Fibroblast of lung (primary cell): ENCODE data around the gene PAX2. TPM values are rescaled to one million over a fixed set of nuclear protein-coding genes. Genes with fewer than 3 reads are reported as not detected.

Source experiments
- DNase-seq, 2 donors: peaks; one replicate each; pipeline versions ENCODE4 v3.0.0 to v3.0.0-alpha.2; 2010; ENCODE audit warnings: low read depth in 2 of 2
- H2AFZ ChIP-seq: 2 replicates; pipeline ENCODE4 v1.5.1; 2012; ENCODE audit warnings: low read length, control low read depth, inconsistent platforms
- H3K27ac ChIP-seq: 2 replicates; pipeline ENCODE4 v1.5.1; 2011; ENCODE audit warnings: low read length, control low read depth; ENCODE audit not compliant: insufficient read depth
- H3K27me3 ChIP-seq: 2 replicates; pipeline ENCODE4 v1.5.1; 2011; ENCODE audit warnings: mild to moderate bottlenecking, low read length; ENCODE audit not compliant: control insufficient read depth, insufficient read depth
- H3K36me3 ChIP-seq: 2 replicates; pipeline ENCODE4 v1.5.1; 2011; ENCODE audit warnings: low read length; ENCODE audit not compliant: control insufficient read depth, insufficient read depth
- H3K4me1 ChIP-seq: 2 replicates; pipeline ENCODE4 v1.5.1; 2011; ENCODE audit warnings: low read length; ENCODE audit not compliant: control insufficient read depth, insufficient read depth; ENCODE audit errors: extremely low read depth
- H3K4me2 ChIP-seq: 2 replicates; pipeline ENCODE4 v1.5.1; 2011; ENCODE audit warnings: low read length, control low read depth; ENCODE audit not compliant: insufficient read depth; ENCODE audit errors: extremely low read depth
- H3K4me3 ChIP-seq, 4 experiments: fragments of 200-600 bp in 1 of 4; sonication (generic) in 1 of 4; replicated peaks in 1 of 4; 2 replicates each; pipeline ENCODE4 v1.5.1; 2011 to 2016; ENCODE audit warnings: low read length in 4 of 4, low read depth in 3 of 4, mild to moderate bottlenecking in 3 of 4, control low read depth in 2 of 4, inconsistent platforms in 1 of 4, mixed read lengths in 1 of 4; ENCODE audit not compliant: insufficient read depth in 1 of 4; ENCODE audit errors: control extremely low read depth in 1 of 4
- H3K79me2 ChIP-seq: 2 replicates; pipeline ENCODE4 v1.5.1; 2012; ENCODE audit warnings: mild to moderate bottlenecking, low read length, inconsistent platforms; ENCODE audit not compliant: control insufficient read depth, insufficient read depth
- H3K9ac ChIP-seq: 2 replicates; pipeline ENCODE4 v1.5.1; 2011; ENCODE audit warnings: mild to moderate bottlenecking, low read length, control low read depth; ENCODE audit not compliant: insufficient read depth
- H3K9me3 ChIP-seq: 2 replicates; pipeline ENCODE4 v1.5.1; 2012; ENCODE audit warnings: low read depth, low read length; ENCODE audit not compliant: control insufficient read depth, insufficient read depth
- H4K20me1 ChIP-seq: 2 replicates; pipeline ENCODE4 v1.5.1; 2011; ENCODE audit warnings: low read length; ENCODE audit not compliant: control insufficient read depth, insufficient read depth; ENCODE audit errors: extremely low read depth
- EZH2 ChIP-seq: IDR thresholded peaks from 2 replicates; pipeline ENCODE4 v1.5.1; 2012; ENCODE audit warnings: low read length, control low read depth, mild to moderate bottlenecking; ENCODE audit errors: missing control alignments
- polyA plus RNA-seq, 2 donors: library from polyadenylated mRNA; depleted of rRNA in 1 of 2; stranded (reverse) in 1 of 2; unstranded in 1 of 2; fragments of >200 nt; gene quantifications; 2 replicates each; pipeline ENCODE4 v1.2.1, GENCODE V29; 2011 to 2012; ENCODE audit warnings: missing spikeins in 1 of 2
- total RNA-seq: library from RNA; depleted of rRNA; stranded (reverse); fragments of >200 nt; gene quantifications from 2 replicates; pipeline ENCODE4 v1.2.1, GENCODE V29; 2014
- TF ChIP-seq, protein P1 (sequence below), 2 donors: IDR thresholded peaks in 1 of 2; conservative IDR thresholded peaks in 1 of 2; 1 replicate in 1 of 2; 2 replicates in 1 of 2; pipeline ENCODE4 v1.5.1; 2011 to 2012; ENCODE audit warnings: low read length in 2 of 2, control low read depth in 1 of 2, inconsistent platforms in 1 of 2, low read depth in 1 of 2, mild to moderate bottlenecking in 1 of 2

PAX2 gene
- total and polyA plus RNA-seq, 2 donors (not counting 1 experiment from before 2014, with no cell fraction given) = not detected

DNA sequence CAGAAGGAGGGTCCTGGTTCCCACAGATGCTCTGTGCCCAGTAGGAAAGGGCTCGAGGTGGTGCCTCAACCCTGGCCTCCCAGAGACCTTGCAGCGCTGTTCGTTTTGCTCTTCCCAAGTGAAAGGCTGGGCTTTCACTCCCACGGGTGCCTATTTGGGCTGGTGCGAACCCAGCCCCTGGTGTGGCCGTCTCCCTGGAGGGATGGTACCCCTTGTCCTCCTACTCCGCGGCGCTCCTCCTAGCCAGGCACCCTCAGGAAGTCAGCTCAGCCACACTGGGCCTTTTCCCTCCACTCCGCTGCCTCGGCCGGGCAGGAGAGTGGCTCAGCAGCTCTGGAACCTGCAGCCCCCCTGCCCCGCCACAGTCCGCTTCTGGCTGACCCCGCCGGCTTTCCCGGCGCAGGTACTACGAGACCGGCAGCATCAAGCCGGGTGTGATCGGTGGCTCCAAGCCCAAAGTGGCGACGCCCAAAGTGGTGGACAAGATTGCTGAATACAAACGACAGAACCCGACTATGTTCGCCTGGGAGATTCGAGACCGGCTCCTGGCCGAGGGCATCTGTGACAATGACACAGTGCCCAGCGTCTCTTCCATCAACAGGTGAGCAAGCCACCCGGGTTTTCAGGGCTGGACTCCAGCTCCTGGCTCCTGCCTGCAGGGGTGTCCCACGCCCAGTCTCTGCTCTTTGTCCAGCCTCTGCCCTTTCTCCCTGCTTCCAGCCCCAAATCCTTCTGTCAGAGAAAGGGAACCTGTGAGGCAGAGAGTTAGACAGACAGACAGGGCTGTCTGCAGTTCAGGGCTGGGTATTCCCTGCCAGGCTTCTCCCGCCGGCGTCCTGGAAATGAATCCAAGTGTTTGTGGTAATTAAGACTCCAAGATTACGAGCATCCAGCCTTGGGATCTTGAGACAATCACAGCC lies 5.2 kb downstream of the PAX2 start:
- Histone ChIP-seq H3K9ac (no peak overlapping the region), H3K36me3 (no peaks in the 10 kb centered on the region), H3K9me3 (no peaks in the 10 kb centered on the region), H2AFZ (no peak overlapping the region), H3K4me3 (no peak overlapping the region), H3K79me2 (no peaks in the 10 kb centered on the region), H3K27ac (no peak overlapping the region), H3K27me3 (peaks cover 74% of the 10 kb centered on the region), H3K4me1 (no peaks in the 10 kb centered on the region), H4K20me1 (no peaks in the 10 kb centered on the region), H3K4me2 (no peak overlapping the region)
- TF ChIP-seq, protein P1, sequence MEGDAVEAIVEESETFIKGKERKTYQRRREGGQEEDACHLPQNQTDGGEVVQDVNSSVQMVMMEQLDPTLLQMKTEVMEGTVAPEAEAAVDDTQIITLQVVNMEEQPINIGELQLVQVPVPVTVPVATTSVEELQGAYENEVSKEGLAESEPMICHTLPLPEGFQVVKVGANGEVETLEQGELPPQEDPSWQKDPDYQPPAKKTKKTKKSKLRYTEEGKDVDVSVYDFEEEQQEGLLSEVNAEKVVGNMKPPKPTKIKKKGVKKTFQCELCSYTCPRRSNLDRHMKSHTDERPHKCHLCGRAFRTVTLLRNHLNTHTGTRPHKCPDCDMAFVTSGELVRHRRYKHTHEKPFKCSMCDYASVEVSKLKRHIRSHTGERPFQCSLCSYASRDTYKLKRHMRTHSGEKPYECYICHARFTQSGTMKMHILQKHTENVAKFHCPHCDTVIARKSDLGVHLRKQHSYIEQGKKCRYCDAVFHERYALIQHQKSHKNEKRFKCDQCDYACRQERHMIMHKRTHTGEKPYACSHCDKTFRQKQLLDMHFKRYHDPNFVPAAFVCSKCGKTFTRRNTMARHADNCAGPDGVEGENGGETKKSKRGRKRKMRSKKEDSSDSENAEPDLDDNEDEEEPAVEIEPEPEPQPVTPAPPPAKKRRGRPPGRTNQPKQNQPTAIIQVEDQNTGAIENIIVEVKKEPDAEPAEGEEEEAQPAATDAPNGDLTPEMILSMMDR (conservative IDR thresholded peaks at IDR 0.05 in 1 of 2, IDR thresholded peaks at IDR 0.05 in 1 of 2; ENCODE audit: low read depth in 1 of 2, low read length in 2 of 2) = no peak
- TF ChIP-seq EZH2 = peak; percentile 86
- DNase-seq = no peak

DNA sequence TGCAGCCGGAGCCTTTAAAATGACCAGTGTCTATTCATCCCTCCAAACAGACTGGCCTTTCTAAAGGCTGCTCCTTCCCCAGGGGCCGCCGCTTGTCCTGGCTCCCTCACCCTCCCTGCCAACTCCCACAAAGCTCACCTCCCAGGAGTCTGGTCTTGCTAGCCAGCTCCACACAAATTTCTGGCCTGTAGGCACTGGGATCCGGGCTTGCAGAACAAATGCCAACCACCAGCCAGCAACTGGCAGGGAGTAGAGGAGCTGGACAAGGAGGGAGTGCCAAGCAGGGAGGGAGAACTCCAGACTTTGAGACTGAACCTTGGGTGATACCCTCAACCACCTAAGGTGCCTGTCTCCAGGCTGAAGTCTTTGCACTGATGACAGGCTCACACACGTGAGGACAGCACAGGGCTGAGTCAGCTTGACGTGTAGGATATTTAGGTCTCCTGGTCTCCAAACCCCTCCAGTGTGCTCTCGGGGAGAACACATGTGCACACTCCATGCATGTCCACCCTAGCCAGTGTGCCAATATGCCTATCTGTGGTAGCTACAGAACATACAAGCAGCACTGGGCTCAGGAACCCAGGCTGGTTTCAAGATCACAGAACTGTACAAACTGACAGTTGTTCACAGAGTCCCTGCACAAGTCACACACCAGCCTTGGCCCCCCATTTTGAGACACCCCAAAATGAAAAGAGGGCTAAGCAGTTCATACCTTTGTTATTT lies 6.0 kb downstream of the PAX2 start:
- H4K20me1 ChIP-seq = no peaks in the 10 kb centered on the region
- no peak overlapping the region for H3K9ac ChIP-seq
- no peaks in the 10 kb centered on the region for H3K9me3 ChIP-seq
- no peak for DNase-seq
- no peaks in the 10 kb centered on the region for H3K79me2 ChIP-seq
- no peak overlapping the region for H3K27ac ChIP-seq
- no peaks in the 10 kb centered on the region for H3K36me3 ChIP-seq
- H3K27me3 ChIP-seq = peaks cover 75% of the 10 kb centered on the region
- no peak overlapping the region for H2AFZ ChIP-seq
- TF ChIP-seq, protein P1 (conservative IDR thresholded peaks at IDR 0.05 in 1 of 2, IDR thresholded peaks at IDR 0.05 in 1 of 2; ENCODE audit: low read depth in 1 of 2, low read length in 2 of 2) = no peak
- TF ChIP-seq EZH2 = no peak
- H3K4me3 ChIP-seq = no peak overlapping the region
- no peaks in the 10 kb centered on the region for H3K4me1 ChIP-seq
- no peak overlapping the region for H3K4me2 ChIP-seq

DNA sequence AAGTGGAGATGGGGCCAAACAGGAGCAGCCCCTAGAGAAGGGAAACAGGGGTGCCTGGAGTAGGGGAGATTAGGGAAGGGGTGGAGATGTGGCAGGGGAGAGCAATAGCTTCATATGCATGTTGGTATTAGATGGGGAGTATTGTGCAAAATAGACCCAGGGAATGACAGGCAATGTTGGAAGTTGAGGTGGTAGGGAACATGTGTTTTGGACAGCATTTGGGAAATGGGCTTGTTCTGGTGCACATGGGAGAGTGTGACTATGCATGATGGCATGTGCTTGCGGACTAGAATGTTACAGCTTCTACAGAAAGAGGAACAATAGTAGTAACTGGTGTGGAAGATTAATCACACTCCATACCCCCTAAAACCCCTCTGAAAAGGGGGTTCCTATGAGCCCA lies 10.4 kb downstream of the PAX2 start:
- Histone ChIP-seq H3K4me1 (no peaks in the 10 kb centered on the region), H3K36me3 (no peaks in the 10 kb centered on the region), H3K27me3 (peaks cover 53% of the 10 kb centered on the region), H3K9ac (no peak overlapping the region), H3K9me3 (no peaks in the 10 kb centered on the region), H3K4me2 (no peak overlapping the region), H3K27ac (no peak overlapping the region), H3K79me2 (no peaks in the 10 kb centered on the region), H2AFZ (no peak overlapping the region), H3K4me3 (no peak overlapping the region), H4K20me1 (no peaks in the 10 kb centered on the region)
- TF ChIP-seq, protein P1 (conservative IDR thresholded peaks at IDR 0.05 in 1 of 2, IDR thresholded peaks at IDR 0.05 in 1 of 2; ENCODE audit: low read depth in 1 of 2, low read length in 2 of 2) = no peak
- TF ChIP-seq EZH2 = no peak
- DNase-seq = no peak
